HuH-7.5 (cell line): ENCODE data around the gene BHLHE23.

Source experiments
- DNase-seq: peaks from one replicate; pipeline ENCODE4 v3.0.0; 2011; ENCODE audit warnings: low spot score

Gene BHLHE23

DNA sequence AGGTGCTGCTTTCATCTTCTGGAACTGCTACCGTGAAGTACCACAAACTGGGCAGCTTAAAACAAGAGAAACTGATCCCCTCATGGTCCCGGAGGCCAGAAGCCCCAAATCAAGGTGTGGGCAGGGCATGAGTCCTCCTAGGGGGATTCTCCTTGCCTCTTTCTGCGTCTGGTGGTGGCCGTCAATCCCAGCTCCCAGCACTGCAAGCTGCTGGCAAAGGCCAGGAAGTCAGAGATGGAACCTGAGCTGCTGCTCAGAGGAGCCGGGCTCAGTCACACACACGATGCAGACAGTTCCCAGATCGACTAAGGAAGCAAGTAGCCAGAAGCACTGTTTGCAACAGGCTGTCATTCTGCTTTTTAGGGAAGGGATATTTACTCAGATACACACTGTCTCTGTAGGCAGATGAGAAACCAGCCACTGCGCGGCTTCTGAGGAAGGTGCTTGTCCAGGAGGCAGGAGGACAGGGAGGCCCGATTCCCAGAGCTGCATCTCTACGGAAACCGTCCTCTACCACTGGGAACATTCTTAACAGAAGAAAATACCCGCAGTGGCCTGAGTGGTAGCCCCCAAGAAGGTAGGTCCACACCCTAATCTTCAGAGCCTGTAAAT, 15.5 kb downstream of the BHLHE23 start:
- DNase-seq, result no peak

DNA sequence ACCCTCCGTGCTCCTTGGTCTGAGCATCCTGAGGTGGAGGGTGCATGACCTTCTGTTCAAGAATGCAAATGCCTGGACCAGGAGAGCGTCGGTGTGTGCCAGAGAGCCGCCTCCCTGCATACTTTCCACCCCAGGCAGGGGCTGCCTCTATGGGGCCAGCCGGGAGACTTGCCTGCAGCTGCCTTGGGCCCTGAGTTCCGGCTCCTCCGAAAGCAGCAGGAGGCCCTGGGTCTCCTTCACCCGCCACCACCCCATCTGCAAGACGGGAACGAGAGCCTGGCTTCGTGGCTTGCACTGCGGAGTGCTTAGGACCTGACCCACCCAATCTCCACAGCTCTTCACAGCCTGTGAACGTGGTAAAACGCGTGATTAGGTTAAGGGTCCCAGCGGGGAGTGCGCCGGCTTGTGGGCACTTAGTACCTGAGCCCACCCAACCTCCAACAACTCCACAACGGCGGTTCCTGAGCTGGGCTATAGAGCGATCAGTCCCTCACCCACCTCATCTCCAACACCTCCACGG, 16.4 kb downstream of the BHLHE23 start:
- no peak for DNase-seq

DNA sequence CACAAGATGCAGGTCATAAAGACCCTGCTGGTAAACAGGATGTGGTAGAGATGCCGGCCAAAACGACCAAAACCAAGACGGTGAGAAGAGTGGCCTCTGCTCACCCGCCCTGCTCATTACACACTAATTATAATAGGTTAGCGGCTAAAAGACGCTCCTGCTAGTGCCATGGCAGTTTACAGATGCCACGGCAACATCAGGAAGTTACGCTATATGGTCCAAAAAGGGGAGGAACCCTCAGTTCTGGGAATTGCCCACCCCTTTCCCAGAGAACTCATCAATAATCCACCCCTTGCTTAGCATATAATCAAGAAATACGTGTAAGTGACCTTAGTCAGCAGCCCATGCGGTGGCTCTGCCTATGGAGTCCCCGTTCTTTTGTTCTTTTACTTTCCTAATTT, 17.6 kb downstream of the BHLHE23 start:
- DNase-seq, result no peak

DNA sequence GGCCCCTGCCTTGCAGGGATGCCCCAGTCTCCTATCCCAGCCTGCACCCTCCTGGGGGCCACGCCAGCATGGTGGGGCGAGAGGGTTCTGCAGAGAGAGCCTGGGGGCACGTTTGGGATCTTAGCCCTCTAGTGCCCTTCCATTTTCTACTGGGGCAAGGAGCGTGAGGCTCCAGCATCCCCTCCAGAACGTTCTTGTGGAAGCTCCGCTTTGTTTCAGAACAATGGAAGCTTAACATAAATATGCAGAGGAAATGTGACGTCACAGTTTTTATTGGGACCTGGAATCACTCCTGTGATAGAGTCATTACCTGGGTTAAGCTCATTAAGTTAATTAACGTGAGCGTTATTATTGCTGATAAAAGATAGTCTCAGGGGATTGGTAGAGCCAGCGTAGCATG, 19.6 kb downstream of the BHLHE23 start:
- DNase-seq, result no peak

DNA sequence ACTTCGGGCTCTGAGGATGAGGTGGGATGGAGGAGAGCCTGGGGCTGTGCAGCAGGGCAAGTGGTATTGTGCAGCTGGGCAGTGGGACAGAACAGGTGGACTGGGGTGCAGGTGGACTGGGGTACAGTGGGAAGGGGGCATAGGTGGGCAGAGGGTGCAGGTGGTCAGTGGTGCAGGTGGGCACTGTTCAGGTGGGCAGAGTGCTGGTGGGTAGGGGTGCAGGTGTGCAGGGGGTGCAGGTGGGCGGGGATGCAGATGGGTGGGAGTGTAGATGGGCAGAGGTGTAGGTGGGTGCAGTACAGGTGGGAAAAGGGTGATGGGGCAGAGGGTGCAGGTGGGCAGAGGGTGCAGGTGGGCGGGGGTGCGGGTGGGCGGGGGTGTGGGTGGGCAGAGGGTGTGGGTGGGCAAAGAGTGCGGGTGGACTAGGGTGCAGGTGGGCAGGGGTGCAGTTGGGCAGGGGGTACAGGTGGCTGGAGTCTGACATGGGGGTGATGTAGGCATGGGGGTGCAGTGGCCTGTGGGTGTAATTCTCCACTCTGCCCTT, 20.4 kb downstream of the BHLHE23 start:
- no peak for DNase-seq

DNA sequence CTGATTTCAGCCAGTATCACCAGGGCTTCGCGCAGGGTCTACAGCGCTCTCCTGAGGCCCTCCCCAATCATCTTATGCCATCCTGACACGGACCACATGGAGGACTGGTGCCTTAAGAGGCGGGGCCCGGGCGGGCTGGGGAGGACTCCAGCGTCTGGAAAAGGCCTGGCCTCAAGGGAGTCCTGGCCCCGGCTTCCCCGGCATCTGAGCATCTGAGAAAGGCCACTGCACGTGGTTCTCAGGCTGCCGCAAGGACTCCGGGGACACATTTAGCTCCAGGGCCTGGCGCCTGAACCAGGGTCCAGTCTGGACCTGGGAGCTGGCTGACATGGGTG, 21.4 kb downstream of the BHLHE23 start:
- DNase-seq, result no peak

DNA sequence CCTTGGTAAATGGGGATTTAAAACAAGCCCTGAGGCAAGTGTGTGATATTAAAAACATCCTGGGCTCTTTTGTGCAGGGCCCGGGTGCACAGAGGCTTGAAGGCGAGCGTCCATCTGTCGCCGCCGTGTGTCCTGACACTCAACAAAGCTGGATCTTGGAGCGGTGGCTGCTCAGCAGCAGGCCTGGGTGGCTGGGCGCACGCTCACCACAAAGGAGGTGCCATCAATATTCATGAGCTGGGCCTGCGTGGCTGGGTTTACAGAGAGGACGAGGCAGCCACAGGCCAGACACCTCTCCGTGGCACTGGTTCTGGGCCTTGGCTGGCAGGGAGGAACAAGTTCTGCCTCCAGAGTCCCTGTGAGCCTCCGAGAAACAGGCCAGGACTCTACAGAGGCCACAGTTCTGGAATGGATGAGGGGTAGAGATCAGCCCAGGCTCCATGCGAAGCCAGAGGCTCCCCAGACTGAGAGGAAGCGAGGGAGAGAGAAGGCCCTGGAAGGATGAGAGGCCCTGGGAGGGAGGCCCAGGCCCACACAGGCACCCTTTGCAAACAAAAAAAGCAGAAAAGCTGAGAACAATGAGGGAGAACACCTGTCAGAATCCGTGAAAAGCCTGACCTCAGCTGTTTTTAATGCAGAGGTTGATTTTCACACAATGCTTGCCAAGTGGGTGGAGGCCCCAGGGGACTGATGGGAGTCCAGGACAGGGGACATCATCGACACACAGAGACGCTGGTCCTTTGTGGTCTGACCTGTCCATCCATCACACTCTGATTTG, 21.9 kb downstream of the BHLHE23 start:
- DNase-seq, result no peak

DNA sequence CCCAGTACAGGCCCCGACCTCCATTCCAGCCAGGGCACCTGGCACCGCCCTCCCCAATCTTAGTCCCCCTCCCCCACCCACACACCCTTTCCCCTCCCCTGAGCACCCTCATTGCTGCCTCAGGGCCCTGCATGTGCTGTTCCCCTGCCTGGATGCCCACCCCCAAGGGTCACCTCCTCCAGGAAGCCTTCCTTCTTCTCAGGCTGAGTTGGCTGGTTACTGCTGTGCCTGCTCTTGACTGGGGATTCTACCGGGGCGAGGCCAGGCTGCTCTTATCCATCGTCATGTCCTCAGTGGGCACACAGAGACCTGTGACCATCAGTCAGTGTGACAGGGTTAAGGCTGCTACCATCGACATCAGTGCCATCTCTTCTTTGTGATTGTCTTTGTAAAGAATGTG, 23.6 kb downstream of the BHLHE23 start:
- DNase-seq, result no peak

DNA sequence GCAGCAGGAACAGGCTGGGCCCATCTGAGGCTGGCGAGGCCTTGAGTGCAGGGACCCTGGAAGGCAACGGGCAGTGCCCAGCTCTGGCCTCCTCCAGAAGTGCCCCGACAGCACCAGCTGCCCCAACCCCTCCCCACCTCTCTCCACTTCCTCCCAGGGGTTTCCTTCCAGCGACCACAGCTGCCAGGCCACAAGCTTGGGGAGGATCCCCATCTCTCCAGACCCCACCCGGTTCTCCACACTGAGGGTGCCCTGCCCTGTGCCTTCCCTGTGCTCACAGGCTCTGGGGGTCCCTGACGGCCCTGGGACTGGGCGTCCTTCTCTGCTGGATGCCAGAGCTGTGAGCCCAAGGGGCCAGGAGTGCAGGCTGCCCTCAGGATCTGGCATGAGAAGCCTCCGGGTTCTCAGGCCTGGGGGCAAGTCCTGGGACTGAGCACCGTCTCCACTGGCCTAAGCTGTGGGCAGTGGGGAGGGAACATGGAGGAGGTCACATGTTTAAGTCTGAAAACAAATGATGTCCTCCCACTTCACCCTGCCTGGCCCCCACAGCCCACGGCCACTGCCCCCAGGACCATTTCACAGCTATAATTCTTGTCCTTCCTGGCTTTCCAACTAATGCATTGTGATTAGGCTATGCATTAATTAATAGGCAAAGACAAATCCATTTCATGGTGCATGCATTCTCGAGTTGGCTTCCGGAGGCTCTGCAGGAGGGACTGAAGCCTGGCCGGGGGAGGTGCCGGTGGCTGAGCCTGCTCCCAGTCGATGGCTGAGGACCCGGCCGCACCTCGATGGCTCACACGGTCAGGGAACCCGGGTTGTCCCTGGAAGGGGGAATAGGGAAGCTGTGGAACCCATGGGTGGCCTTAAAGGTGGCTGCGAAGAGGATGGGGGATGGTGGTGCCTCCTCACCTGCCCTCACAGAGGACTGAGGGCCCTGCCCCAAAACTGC, 24.4 kb downstream of the BHLHE23 start:
- no peak for DNase-seq

DNA sequence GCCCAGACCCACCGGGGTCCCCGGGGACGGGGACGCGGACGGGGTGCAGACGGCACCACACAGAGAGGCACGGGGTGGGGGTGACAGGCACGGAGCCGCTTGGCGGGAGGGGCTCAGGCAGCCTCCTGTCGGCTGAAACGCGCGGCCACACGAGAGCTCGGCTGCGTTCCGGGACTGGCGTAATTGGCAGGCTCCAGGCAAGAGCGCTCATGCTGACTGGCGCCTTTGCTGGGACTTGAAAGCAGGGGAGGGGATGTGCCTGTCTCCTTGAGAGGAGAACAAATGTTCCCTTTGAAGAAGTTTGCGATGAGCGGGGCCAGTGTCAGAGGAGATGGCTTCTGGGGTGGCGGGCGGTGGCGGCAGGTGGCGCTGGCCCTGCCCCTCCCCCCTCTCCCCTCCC, 25.8 kb downstream of the BHLHE23 start:
- DNase-seq, result no peak

DNA sequence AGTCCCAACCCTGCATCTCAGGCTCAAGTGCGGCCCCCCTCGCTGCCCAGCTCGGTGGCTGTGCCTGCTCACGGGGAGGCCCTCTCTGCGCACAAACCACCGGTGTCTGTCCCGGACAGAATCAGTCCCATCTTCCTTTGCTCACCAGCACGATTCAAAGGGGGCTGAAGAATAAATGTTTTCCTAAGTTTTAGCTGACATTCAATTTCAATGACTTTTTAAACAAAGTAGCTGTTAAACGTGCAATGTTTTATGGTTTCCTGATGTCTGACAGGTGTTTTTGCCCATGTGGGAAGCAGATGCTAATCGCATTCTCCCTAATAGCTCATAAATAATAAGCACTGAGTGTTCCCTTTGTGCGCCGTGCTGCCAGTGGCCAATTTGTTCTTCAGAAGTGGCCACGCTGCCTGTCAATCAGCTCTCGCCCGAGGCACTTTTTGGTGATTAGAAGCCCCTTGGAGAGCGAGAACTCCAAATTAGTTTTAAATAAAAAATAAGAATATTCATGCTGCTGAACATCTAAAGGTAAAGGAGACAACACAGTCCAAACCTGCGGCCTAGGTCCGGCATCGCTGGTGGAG, 26.3 kb downstream of the BHLHE23 start:
- DNase-seq, result no peak

DNA sequence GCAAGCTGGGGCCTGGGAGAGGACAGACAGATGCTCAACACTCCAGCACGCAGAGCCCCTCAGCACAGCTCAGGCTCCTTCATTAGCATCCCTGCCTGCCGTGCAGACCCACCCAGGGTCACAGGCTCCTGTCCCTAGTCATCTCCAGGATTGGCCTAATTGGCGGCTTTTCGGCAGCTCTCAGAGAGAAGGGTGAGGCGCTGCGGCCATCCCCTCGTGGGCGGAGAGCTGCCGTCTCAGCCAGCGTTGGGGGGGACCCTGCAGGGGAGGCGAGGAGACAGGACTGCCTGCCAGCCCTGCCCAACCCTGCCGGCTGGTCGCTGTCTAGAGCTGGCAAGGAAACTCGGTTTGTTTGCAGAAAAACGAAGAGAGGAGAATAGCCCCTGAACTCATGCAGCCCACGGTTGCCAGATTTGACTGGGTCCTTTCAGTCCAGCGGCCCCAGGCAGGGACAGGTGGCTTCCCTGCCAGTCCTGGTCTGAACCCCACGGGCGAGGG, 26.8 kb downstream of the BHLHE23 start:
- no peak for DNase-seq

DNA sequence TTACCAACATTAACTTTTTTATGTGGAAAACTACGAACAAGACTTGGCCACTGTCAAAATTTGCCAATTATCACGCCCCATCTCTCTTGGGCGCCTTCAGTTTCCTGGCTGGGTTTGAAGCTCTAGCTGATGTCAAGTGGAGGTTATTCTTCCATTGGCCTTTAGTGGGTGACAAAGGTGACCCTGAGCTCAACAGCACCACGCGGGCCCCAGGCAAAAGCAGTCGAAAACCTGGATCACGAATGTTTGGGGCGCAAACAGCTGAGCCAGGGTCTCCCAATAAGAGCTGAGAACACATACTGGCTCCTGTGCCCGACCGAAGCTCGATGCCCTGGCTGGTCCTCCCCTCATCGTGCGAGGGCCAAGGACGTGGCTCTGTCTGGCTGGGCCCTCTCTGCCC, 27.5 kb downstream of the BHLHE23 start:
- no peak for DNase-seq

DNA sequence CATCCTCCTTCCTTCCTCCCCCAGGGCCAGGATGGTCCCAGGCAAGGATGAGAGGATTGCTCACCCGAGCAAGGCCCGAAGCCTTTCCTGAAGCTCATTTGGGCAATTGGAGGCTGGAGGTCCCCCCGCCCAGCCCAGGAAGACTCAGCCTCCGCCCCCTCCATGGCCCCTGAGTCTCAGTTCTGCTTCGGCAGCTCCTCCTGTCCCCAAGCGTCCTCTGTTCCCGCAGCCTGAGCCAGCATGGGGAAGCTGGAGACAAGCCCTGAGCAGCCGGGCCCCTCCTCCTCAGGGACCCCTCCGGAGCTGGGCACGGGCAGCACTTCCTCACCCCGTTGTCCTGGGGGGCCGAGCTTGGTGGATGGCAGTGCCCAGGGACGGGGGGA, 28.2 kb downstream of the BHLHE23 start:
- DNase-seq, result no peak

DNA sequence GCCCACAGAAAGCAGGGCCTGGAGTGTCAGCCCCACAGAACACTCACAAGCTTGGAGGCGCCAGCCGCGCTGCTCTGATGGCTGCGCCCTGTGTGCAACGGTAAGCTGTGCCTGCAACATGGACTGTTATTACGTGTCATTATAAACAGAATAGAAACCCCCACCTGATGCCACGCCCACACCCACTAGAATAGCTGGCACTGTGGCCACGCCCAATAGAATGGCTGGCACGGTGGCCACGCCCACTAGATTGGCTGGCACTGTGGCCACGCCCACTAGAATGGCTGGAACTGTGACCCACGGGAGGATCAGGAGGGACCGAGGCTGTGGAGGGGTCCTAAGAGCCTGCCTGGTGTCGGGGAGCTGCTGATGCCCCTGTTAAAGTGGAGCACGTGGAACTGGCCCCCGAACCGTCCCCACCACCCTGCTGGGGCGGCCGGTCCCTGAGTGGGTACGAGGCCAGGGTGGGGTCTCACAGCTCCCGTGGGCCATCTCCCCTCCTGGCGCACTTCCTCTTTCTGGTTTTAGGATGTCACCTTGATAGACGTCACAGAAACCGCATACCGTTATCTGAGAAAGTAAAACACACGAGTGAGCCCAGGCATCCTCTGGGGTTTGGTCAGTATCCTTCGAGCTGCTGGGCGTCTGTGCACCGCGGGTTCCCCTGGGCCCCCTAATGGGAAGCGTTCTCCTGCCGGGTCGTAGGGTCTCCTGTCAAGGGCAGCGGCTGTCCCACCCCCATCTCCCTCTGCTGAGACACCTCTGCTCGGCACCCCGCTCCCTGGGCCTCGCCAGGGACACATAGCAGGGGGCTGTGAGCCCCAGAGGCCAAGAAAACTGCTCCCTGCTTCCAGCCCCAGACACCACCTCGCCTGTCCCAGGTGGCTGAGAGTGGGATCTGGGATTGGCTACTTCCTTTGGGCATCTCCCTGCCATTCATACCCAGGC, 28.9 kb downstream of the BHLHE23 start:
- DNase-seq, result no peak

DNA sequence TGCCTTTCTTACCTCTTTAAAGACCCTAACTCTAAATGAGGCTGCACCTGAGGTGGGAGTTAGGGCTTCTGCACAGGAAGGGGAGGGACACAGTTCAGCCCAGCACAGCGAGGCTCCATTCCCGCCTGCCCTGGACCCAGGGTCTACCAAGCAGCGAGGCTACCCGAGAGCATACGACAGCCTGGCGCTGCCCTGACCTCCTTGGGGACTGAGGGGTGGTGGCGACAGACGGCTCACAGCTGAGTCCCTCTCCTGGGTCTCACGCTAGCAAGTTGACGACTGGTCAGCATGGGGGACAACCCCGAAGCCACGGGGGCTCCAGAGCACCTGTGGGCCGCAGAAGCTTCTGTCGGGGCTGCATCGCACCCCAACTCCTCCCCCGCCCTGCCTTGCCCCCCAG, 29.9 kb downstream of the BHLHE23 start:
- no peak for DNase-seq

DNA sequence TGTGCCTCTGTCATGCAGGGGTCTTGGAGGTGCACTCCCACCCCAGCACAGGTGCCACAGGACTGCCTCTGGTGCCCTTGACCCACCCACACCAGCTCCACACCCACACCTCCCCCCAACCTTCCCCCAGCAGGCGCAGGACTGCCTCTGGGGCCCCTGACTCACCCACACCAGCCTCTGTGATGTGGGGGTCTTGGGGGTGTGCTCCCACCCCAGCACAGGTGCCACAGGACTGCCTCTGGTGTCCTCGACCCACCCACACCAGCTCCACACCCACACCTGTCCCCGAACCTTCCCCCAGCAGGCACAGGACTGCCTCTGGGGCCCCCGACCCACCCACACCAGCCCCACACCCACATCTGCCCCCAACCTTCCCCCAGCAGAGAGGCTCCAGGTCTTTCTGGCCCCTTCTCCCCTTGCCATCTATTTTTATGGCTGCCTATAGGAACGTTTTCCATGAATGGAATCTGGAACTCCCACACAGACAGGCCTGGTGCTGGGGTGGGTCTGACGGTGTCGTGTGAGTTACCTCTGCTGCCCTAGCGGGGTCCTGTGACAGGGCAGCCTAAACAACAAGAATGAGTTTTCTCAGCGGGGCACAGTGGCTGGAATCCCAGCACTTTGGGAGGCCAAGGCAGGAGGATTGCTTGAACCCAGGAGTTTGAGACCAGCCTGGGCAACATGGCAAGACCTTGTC, 30.8 kb downstream of the BHLHE23 start:
- no peak for DNase-seq

DNA sequence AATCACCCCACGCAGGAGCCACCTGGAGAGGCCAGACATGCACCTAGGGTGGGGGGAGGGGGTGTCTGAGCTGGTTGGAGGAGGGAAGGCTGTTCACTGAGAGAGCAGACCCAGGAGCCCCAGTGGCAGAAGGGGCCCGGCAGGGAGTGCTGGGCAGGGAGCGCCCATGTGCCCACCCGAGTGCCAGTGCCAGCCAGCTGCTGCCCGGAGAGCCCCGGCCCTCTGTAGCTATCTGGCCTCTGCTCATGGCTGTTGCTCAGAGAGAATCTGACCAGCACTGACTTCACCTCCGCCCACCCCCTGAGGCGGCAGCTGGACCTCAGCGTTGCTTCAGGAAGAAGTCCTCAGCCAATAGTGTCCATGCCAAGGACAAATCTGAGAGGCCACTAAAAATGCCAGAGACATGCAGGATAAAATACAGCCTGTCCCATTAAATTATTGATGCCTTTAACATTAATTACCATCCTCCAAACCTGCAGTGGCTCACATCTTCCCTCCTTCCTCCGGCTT, 31.5 kb downstream of the BHLHE23 start:
- DNase-seq, result no peak

DNA sequence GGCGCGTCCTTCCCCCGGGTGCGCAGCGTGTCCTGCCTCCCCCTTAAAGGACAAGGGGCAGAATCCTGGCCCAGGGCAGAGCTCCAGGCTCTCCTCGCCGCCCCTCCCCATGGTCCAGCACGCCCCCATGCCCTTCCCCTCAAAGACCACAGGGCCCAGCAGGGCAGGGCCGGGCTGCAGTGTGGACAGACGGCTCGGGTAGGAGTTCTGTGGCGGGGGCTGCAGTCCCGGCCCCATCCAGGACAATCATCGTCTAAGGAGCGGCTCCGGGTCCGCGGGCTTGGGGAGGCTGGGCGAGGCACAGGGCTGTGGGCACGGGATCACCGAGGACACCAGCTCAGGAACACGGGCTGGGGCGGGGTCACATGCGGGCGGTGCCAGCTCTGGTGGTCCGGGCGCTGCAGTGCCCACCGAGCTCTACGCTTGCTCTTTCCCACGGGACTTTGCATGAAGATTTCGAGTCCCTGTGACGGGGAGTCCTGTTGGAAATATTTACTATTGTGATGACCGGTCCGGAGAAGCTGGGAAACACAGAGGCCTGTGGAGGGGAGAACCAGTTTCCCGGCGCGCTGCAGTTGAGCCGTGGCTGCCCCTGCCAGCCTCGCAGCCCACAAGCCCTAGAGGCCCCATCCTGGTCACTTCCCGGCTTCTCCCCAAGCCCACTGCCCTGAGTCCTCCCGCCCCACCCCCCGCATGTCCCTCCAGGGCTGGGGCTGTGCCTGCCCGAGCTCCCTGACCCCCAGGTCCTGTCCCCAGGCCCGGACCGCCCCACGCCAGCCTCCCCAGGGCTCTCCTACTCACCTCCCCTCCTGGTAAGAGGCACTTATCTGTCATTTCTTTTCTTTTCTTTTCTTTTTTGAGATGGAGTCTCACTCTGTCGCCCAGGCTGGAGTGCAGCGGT, 33.7 kb downstream of the BHLHE23 start:
- no peak for DNase-seq
